HFF-Myc (cell line): ENCODE data around the gene ARHGEF12.

Experiments used
- DNase-seq: peaks from one replicate; pipeline ENCODE4 v3.0.0-alpha.2; 2011; ENCODE audit warnings: low read depth; ENCODE audit errors: extremely low read depth
- H3K4me3 ChIP-seq: replicated peaks from 2 replicates; pipeline ENCODE4 v1.5.1; 2011; ENCODE audit warnings: low read depth, mild to moderate bottlenecking, control low read depth, low read length
- TF ChIP-seq, protein P1 (sequence below): IDR thresholded peaks from 2 replicates; pipeline ENCODE4 v1.5.1; 2012; ENCODE audit warnings: mild to moderate bottlenecking, low read depth, low read length, control low read depth; ENCODE audit errors: missing control alignments

Gene ARHGEF12

GRCh38 chr11:120404495-120404894 is 68.3 kb downstream of the ARHGEF12 start:
- no peak for DNase-seq
- TF ChIP-seq, protein P1, sequence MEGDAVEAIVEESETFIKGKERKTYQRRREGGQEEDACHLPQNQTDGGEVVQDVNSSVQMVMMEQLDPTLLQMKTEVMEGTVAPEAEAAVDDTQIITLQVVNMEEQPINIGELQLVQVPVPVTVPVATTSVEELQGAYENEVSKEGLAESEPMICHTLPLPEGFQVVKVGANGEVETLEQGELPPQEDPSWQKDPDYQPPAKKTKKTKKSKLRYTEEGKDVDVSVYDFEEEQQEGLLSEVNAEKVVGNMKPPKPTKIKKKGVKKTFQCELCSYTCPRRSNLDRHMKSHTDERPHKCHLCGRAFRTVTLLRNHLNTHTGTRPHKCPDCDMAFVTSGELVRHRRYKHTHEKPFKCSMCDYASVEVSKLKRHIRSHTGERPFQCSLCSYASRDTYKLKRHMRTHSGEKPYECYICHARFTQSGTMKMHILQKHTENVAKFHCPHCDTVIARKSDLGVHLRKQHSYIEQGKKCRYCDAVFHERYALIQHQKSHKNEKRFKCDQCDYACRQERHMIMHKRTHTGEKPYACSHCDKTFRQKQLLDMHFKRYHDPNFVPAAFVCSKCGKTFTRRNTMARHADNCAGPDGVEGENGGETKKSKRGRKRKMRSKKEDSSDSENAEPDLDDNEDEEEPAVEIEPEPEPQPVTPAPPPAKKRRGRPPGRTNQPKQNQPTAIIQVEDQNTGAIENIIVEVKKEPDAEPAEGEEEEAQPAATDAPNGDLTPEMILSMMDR: no peak
- H3K4me3 ChIP-seq: no peak overlapping the region

GRCh38 chr11:120409655-120410054 is 73.4 kb downstream of the ARHGEF12 start:
- H3K4me3 ChIP-seq: no peak overlapping the region
- DNase-seq: no peak
- TF ChIP-seq, protein P1: no peak

- no peak overlapping the region for H3K4me3 ChIP-seq
- no peak for DNase-seq
- TF ChIP-seq, protein P1: no peak
These were observed 74.6 kb downstream of the ARHGEF12 start for GRCh38 chr11:120410622-120411380.

DNA sequence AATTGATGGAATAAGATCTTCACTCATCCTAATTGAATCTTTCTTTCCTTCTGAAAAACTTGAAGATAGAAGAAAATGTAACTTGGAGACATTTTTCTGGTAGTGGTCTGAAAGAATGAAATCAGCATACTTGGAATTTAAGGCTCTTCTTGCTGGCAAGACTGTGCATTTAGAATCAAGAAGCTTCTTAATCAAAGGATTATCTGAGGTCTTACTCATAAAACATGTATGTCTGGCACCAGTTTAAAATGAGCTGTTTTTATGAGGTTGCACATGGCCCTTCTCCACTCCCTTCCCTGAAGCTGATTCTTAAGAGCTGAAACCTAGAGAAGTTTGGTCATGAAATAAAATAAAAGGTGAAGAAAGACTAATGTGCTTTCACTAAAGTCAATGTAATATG is 77.3 kb downstream of the ARHGEF12 start:
- peak; percentile 35 for DNase-seq
- no peak overlapping the region for H3K4me3 ChIP-seq
- TF ChIP-seq, protein P1: no peak

DNA sequence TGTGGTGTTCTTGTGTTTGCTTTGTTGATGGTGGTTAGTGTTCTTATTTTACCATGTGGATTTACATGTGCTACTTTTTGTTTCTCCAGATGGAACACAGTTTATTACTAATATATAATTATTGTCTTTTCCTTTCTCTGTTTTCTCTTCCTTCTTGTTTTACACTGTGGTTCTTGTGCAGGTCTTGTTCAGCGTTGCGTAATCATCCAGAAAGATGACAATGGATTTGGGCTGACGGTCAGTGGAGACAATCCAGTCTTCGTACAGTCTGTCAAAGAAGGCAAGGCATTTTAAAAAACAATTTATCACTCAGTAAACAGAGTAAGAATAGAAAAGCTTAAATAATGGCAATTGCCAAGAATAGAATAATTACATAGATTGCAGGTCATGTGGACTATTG is 84.4 kb downstream of the ARHGEF12 start:
- no peak for DNase-seq
- TF ChIP-seq, protein P1: no peak
- no peak overlapping the region for H3K4me3 ChIP-seq

GRCh38 chr11:120424185-120424969 is 88.2 kb downstream of the ARHGEF12 start:
- H3K4me3 ChIP-seq: no peak overlapping the region
- DNase-seq: no peak
- TF ChIP-seq, protein P1: no peak
